Mesenchymal stem cell (in vitro differentiated cells and primary cell): ENCODE measurements around the gene OBI1.
A peak's percentile ranks its signal among the peaks of the same experiment; 100 is the strongest.

Source experiments
- DNase-seq: peaks from one replicate; pipeline ENCODE4 v3.0.0-alpha.2; 2013
- H2AFZ ChIP-seq: one replicate; pipeline ENCODE4 v1.6.1; 2013; ENCODE audit warnings: low read depth, mild to moderate bottlenecking, control low read depth, inconsistent platforms, low read length, moderate library complexity
- H2AK5ac ChIP-seq: 2 replicates; pipeline ENCODE4 v1.6.1; 2013; ENCODE audit warnings: low read length, moderate library complexity, mild to moderate bottlenecking, inconsistent platforms; ENCODE audit not compliant: severe bottlenecking
- H2BK120ac ChIP-seq: one replicate; pipeline ENCODE4 v1.6.1; 2013; ENCODE audit warnings: low read depth, mild to moderate bottlenecking, inconsistent platforms, low read length, moderate library complexity
- H2BK12ac ChIP-seq, 2 experiments: one replicate each; pipeline ENCODE4 v1.6.1; 2013; ENCODE audit warnings: inconsistent platforms in 2 of 2, low read length in 2 of 2, mild to moderate bottlenecking in 2 of 2, moderate library complexity in 2 of 2, control low read depth in 1 of 2
- H2BK15ac ChIP-seq: one replicate; pipeline ENCODE4 v1.6.1; 2013; ENCODE audit warnings: mild to moderate bottlenecking, low read depth, inconsistent platforms; ENCODE audit not compliant: poor library complexity, severe bottlenecking
- H2BK5ac ChIP-seq: 2 replicates; pipeline ENCODE4 v1.6.1; 2013; ENCODE audit warnings: low read depth, mild to moderate bottlenecking, low read length, control low read depth, inconsistent platforms; ENCODE audit not compliant: poor library complexity, severe bottlenecking
- H3K14ac ChIP-seq, 2 experiments: one replicate each; pipeline ENCODE4 v1.6.1; 2013; ENCODE audit warnings: inconsistent platforms in 2 of 2, low read length in 2 of 2, control low read depth in 1 of 2, mild to moderate bottlenecking in 1 of 2, moderate library complexity in 1 of 2
- H3K18ac ChIP-seq, 2 experiments: one replicate each; pipeline ENCODE4 v1.6.1; 2013; ENCODE audit warnings: inconsistent platforms in 2 of 2, low read length in 2 of 2, control low read depth in 1 of 2, low read depth in 1 of 2, mild to moderate bottlenecking in 1 of 2
- H3K23ac ChIP-seq, 2 experiments: one replicate each; pipeline ENCODE4 v1.6.1; 2013; ENCODE audit warnings: inconsistent platforms in 2 of 2, low read length in 2 of 2, mild to moderate bottlenecking in 2 of 2, moderate library complexity in 2 of 2, control low read depth in 1 of 2
- H3K27ac ChIP-seq: 2 replicates; pipeline ENCODE4 v1.5.1; 2013; ENCODE audit warnings: mild to moderate bottlenecking, moderate library complexity, low read length, control low read depth, inconsistent platforms; ENCODE audit not compliant: poor library complexity, severe bottlenecking
- H3K27me3 ChIP-seq, 2 experiments: 2 replicates each; pipeline versions ENCODE4 v1.6.1 to v1.7.0; 2013; ENCODE audit warnings: low read length in 2 of 2, mild to moderate bottlenecking in 2 of 2, moderate library complexity in 2 of 2, control low read depth in 1 of 2, inconsistent platforms in 1 of 2; ENCODE audit not compliant: control insufficient read depth in 1 of 2, insufficient read depth in 1 of 2
- H3K36me3 ChIP-seq, 2 experiments: 2 replicates each; pipeline versions ENCODE4 v1.6.1 to v1.7.0; 2013; ENCODE audit warnings: low read length in 2 of 2, control low read depth in 1 of 2, inconsistent platforms in 1 of 2, low read depth in 1 of 2, mild to moderate bottlenecking in 1 of 2; ENCODE audit not compliant: insufficient read depth in 2 of 2, control insufficient read depth in 1 of 2
- H3K4ac ChIP-seq, 2 experiments: one replicate each; pipeline ENCODE4 v1.6.1; 2013; ENCODE audit warnings: inconsistent platforms in 2 of 2, low read length in 2 of 2, mild to moderate bottlenecking in 2 of 2, moderate library complexity in 2 of 2, control low read depth in 1 of 2, low read depth in 1 of 2
- H3K4me1 ChIP-seq: 2 replicates; pipeline ENCODE4 v1.6.1; 2013; ENCODE audit warnings: low read depth, low read length, control low read depth; ENCODE audit not compliant: control insufficient read depth, insufficient read depth
- H3K4me2 ChIP-seq: 2 replicates; pipeline ENCODE4 v1.6.1; 2013; ENCODE audit warnings: low read length, mild to moderate bottlenecking, inconsistent platforms; ENCODE audit not compliant: poor library complexity, severe bottlenecking
- H3K4me3 ChIP-seq, 2 experiments: 2 replicates each; pipeline versions ENCODE4 v1.5.1 to v1.7.0; 2013; ENCODE audit warnings: low read length in 2 of 2, mild to moderate bottlenecking in 2 of 2, control low read depth in 1 of 2, low read depth in 1 of 2; ENCODE audit not compliant: insufficient read depth in 1 of 2
- H3K79me1 ChIP-seq: replicated peaks from 2 replicates; pipeline ENCODE4 v1.6.1; 2013; ENCODE audit warnings: mild to moderate bottlenecking, control low read depth, low read length, inconsistent platforms; ENCODE audit not compliant: poor library complexity, severe bottlenecking
- H3K9ac ChIP-seq: 2 replicates; pipeline ENCODE4 v1.7.0; 2013; ENCODE audit warnings: mild to moderate bottlenecking, low read length, moderate library complexity
- H3K9me3 ChIP-seq: 2 replicates; pipeline ENCODE4 v1.7.0; 2013; ENCODE audit warnings: mild to moderate bottlenecking, low read length; ENCODE audit not compliant: control insufficient read depth
- H4K8ac ChIP-seq: one replicate; pipeline ENCODE4 v1.6.1; 2013; ENCODE audit warnings: inconsistent platforms, mild to moderate bottlenecking, low read length, moderate library complexity
- H4K91ac ChIP-seq: one replicate; pipeline ENCODE4 v1.6.1; 2013; ENCODE audit warnings: mild to moderate bottlenecking, low read length, inconsistent platforms
- WGBS: methylation state at CpG from one replicate; pipeline ENCODE4 v1.1.7; 2013; ENCODE audit warnings: mixed read lengths; 5-methylcytosine and 5-hydroxymethylcytosine counted together

OBI1 gene

GRCh38 chr13:78603240-78603957, 55.6 kb downstream of the OBI1 start, which contains the start of gene POU4F1:
POU4F1 (minus strand) TSS chr13:78603552; CDS start chr13:78603326, 226 bp downstream.
- H3K4ac ChIP-seq, result no peak within 1 kb of the TSS
- H3K18ac ChIP-seq, result no peak within 1 kb of the TSS
- H3K14ac ChIP-seq, result no peak within 1 kb of the TSS
- H3K4me2 ChIP-seq, result peak within 1 kb of the TSS; percentile 78
- H2BK12ac ChIP-seq, result no peak within 1 kb of the TSS
- H3K4me1 ChIP-seq, result peaks cover 34% of the 10 kb centered on the region
- no peak within 1 kb of the TSS for H4K8ac ChIP-seq
- under 1% methylated on average over 67 of the region's 80 CpGs for WGBS
- H3K27me3 ChIP-seq, result peaks cover 96 to 97% of the 10 kb centered on the region in 2 experiments
- no peak within 1 kb of the TSS for H2BK5ac ChIP-seq
- no peak within 1 kb of the TSS for H3K9ac ChIP-seq
- no peak within 1 kb of the TSS for H3K27ac ChIP-seq
- H2AFZ ChIP-seq, result no peak within 1 kb of the TSS
- H2BK15ac ChIP-seq, result no peak within 1 kb of the TSS
- DNase-seq, result no peak
- H4K91ac ChIP-seq, result no peak within 1 kb of the TSS
- H2AK5ac ChIP-seq, result no peak within 1 kb of the TSS
- H3K36me3 ChIP-seq, result no peaks in the 10 kb centered on the region
- H3K4me3 ChIP-seq, result peak within 1 kb of the TSS; percentile 49 to 51
- peak within 1 kb of the TSS in 1 of 2 experiments; percentile 77 for H3K23ac ChIP-seq
- no peak within 1 kb of the TSS for H2BK120ac ChIP-seq
- no peaks in the 10 kb centered on the region for H3K9me3 ChIP-seq
- no peaks in the 10 kb centered on the region for H3K79me1 ChIP-seq

GRCh38 chr13:78602561-78603239, 56.3 kb downstream of the OBI1 start:
- no peak overlapping the region for H3K14ac ChIP-seq
- peaks cover 92 to 96% of the 10 kb centered on the region in 2 experiments for H3K27me3 ChIP-seq
- H3K27ac ChIP-seq, result no peak overlapping the region
- H3K4ac ChIP-seq, result no peak overlapping the region
- no peak overlapping the region for H2AFZ ChIP-seq
- no peak overlapping the region for H2BK5ac ChIP-seq
- H3K36me3 ChIP-seq, result no peaks in the 10 kb centered on the region
- no peaks in the 10 kb centered on the region for H3K9me3 ChIP-seq
- H3K18ac ChIP-seq, result no peak overlapping the region
- H2AK5ac ChIP-seq, result no peak overlapping the region
- H3K79me1 ChIP-seq, result no peaks in the 10 kb centered on the region
- no peak overlapping the region for H2BK15ac ChIP-seq
- peak overlapping the region in 1 of 2 experiments; percentile 77 for H3K23ac ChIP-seq
- H4K91ac ChIP-seq, result no peak overlapping the region
- no peak overlapping the region for H2BK12ac ChIP-seq
- no peak overlapping the region for H4K8ac ChIP-seq
- H3K4me3 ChIP-seq, result peak overlapping the region; percentile 49 to 51
- no peak for DNase-seq
- no peak overlapping the region for H2BK120ac ChIP-seq
- H3K4me2 ChIP-seq, result peak overlapping the region; percentile 78
- peaks cover 31% of the 10 kb centered on the region for H3K4me1 ChIP-seq
- 2% methylated on average over 48 of the region's 51 CpGs for WGBS
- H3K9ac ChIP-seq, result no peak overlapping the region

GRCh38 chr13:78601874-78602560, 56.9 kb downstream of the OBI1 start:
- WGBS, result 0% methylated on average over 29 of the region's 112 CpGs
- Histone ChIP-seq H2AFZ (no peak overlapping the region), H3K79me1 (no peaks in the 10 kb centered on the region), H3K4ac (no peak overlapping the region), H2AK5ac (no peak overlapping the region), H2BK12ac (no peak overlapping the region), H3K4me1 (peaks cover 27% of the 10 kb centered on the region), H3K36me3 (no peaks in the 10 kb centered on the region), H3K14ac (no peak overlapping the region), H3K4me3 (peak overlapping the region in 1 of 2 experiments; percentile 34), H4K91ac (no peak overlapping the region), H4K8ac (no peak overlapping the region), H3K27ac (no peak overlapping the region), H3K9ac (no peak overlapping the region), H3K23ac (no peak overlapping the region), H2BK120ac (no peak overlapping the region), H3K4me2 (peak overlapping the region; percentile 57), H2BK5ac (no peak overlapping the region), H3K18ac (no peak overlapping the region), H2BK15ac (no peak overlapping the region), H3K9me3 (no peaks in the 10 kb centered on the region), H3K27me3 (peaks cover 92 to 96% of the 10 kb centered on the region in 2 experiments)
- no peak for DNase-seq
